H1 (cell line): ENCODE measurements around the gene MOCS1. TPM values are rescaled to one million over a fixed set of nuclear protein-coding genes. Genes with fewer than 3 reads are reported as not detected.

Experiments used
- CTCF ChIA-PET: fragments of 300-600 bp; sonication (Branson Sonifier 250); formaldehyde crosslinking; loops from one replicate; lab custom pipeline; 2021; ENCODE audit not compliant: partially characterized antibody; lab: Charles Lee
- POLR2A ChIA-PET: fragments of 300-600 bp; sonication (Branson Sonifier 250); formaldehyde crosslinking; loops from one replicate; lab custom pipeline; 2021; ENCODE audit warnings: inconsistent platforms; ENCODE audit not compliant: partially characterized antibody; lab: Charles Lee
- DNase-seq, 2 experiments: peaks; one replicate each; pipeline versions ENCODE4 v3.0.0 to v3.0.0-alpha.2; 2010 to 2022; ENCODE audit warnings: low spot score in 2 of 2, low read depth in 1 of 2, mixed read lengths in 1 of 2
- FAIRE-seq: peaks from 2 replicates; lab custom pipeline; 2011; peaks lifted over from hg19 to GRCh38; lab: Jason Lieb, UNC
- H2AFZ ChIP-seq: 2 replicates; pipeline ENCODE4 v1.8.1; 2012; ENCODE audit warnings: low read length, inconsistent platforms
- H2AK5ac ChIP-seq: 2 replicates; pipeline ENCODE4 v1.6.1; 2013; ENCODE audit warnings: low read depth, low read length
- H2BK120ac ChIP-seq: replicated peaks from 2 replicates; pipeline ENCODE3; 2013; ENCODE audit warnings: low read depth, low read length, inconsistent platforms
- H2BK12ac ChIP-seq: 2 replicates; pipeline ENCODE4 v1.6.1; 2013; ENCODE audit warnings: low read depth, low read length
- H2BK15ac ChIP-seq: 2 replicates; pipeline ENCODE4 v1.6.1; 2013; ENCODE audit warnings: low read length
- H2BK20ac ChIP-seq: 2 replicates; pipeline ENCODE4 v1.6.1; 2013; ENCODE audit warnings: low read length
- H2BK5ac ChIP-seq: 2 replicates; pipeline ENCODE4 v1.6.1; 2013; ENCODE audit warnings: low read depth, low read length
- H3K14ac ChIP-seq: 2 replicates; pipeline ENCODE4 v1.6.1; 2013; ENCODE audit warnings: inconsistent platforms; ENCODE audit not compliant: insufficient read length
- H3K18ac ChIP-seq: 2 replicates; pipeline ENCODE4 v1.6.1; 2013; ENCODE audit warnings: low read length; ENCODE audit errors: extremely low read depth
- H3K23ac ChIP-seq: 2 replicates; pipeline ENCODE4 v1.6.1; 2013; ENCODE audit warnings: inconsistent platforms; ENCODE audit not compliant: insufficient read length
- H3K23me2 ChIP-seq: 2 replicates; pipeline ENCODE4 v1.6.1; 2013; ENCODE audit warnings: low read depth, low read length
- H3K27ac ChIP-seq: 2 replicates; pipeline ENCODE4 v1.6.1; 2011; ENCODE audit warnings: low read depth, low read length, inconsistent platforms
- H3K27me3 ChIP-seq, 4 experiments: replicated peaks in 1 of 4; 1 replicate in 1 of 4; 2 replicates in 3 of 4; pipeline versions ENCODE4 v1.6.1 to v1.8.1; 2011 to 2013; ENCODE audit warnings: low read length in 3 of 4, mild to moderate bottlenecking in 3 of 4, inconsistent platforms in 2 of 4, mixed read lengths in 2 of 4, moderate library complexity in 1 of 4; ENCODE audit not compliant: control insufficient read depth in 3 of 4, insufficient read depth in 3 of 4; ENCODE audit errors: extremely low read depth in 1 of 4
- H3K36me3 ChIP-seq, 4 experiments: 2 replicates each; pipeline versions ENCODE4 v1.6.1 to v1.8.1; 2011 to 2013; ENCODE audit warnings: mild to moderate bottlenecking in 4 of 4, low read length in 3 of 4, moderate library complexity in 2 of 4, control low read depth in 1 of 4, inconsistent platforms in 1 of 4; ENCODE audit not compliant: insufficient read depth in 4 of 4, control insufficient read depth in 2 of 4
- H3K4ac ChIP-seq: replicated peaks from 2 replicates; pipeline ENCODE3; 2013; ENCODE audit warnings: low read length, low read depth, mixed read lengths, inconsistent platforms; ENCODE audit not compliant: insufficient read length
- H3K4me1 ChIP-seq, 4 experiments: replicated peaks in 1 of 4; 1 replicate in 1 of 4; 2 replicates in 3 of 4; pipeline versions ENCODE4 v1.6.1 to v1.8.1; 2011 to 2013; ENCODE audit warnings: low read length in 3 of 4, inconsistent platforms in 2 of 4, mixed read lengths in 1 of 4; ENCODE audit not compliant: insufficient read depth in 4 of 4, control insufficient read depth in 3 of 4
- H3K4me2 ChIP-seq, 2 experiments: 2 replicates each; pipeline versions ENCODE4 v1.6.1 to v1.8.1; 2011 to 2013; ENCODE audit warnings: low read depth in 2 of 2, low read length in 2 of 2, control low read depth in 1 of 2, inconsistent platforms in 1 of 2, mild to moderate bottlenecking in 1 of 2; ENCODE audit not compliant: insufficient read depth in 1 of 2
- H3K4me3 ChIP-seq, 4 experiments: fragments of 200-600, 300-600 bp in 1 of 4; sonication (generic), shearing (Covaris generic), sonication (Bioruptor Twin) in 1 of 4; 2 replicates each; pipeline versions ENCODE4 v1.5.1 to v1.8.1; 2011 to 2016; ENCODE audit warnings: low read length in 4 of 4, low read depth in 3 of 4, control low read depth in 2 of 4, inconsistent platforms in 2 of 4, mild to moderate bottlenecking in 2 of 4, mixed read lengths in 1 of 4, moderate library complexity in 1 of 4; ENCODE audit not compliant: insufficient read depth in 2 of 4; ENCODE audit errors: extremely low read depth in 1 of 4
- H3K56ac ChIP-seq: replicated peaks from 2 replicates; pipeline ENCODE3; 2013; ENCODE audit warnings: low read depth, mild to moderate bottlenecking, mixed read lengths, low read length, inconsistent platforms; ENCODE audit not compliant: insufficient read length
- H3K79me1 ChIP-seq: 2 replicates; pipeline ENCODE4 v1.6.1; 2013; ENCODE audit warnings: low read depth, low read length, control low read depth
- H3K79me2 ChIP-seq, 2 experiments: 2 replicates each; pipeline versions ENCODE4 v1.6.1 to v1.8.1; 2012 to 2013; ENCODE audit warnings: low read length in 2 of 2, mild to moderate bottlenecking in 2 of 2, inconsistent platforms in 1 of 2; ENCODE audit not compliant: insufficient read depth in 2 of 2, control insufficient read depth in 1 of 2
- H3K9ac ChIP-seq, 4 experiments: replicated peaks in 1 of 4; 1 replicate in 1 of 4; 2 replicates in 3 of 4; pipeline versions ENCODE4 v1.6.1 to v1.8.1; 2011 to 2013; ENCODE audit warnings: low read depth in 3 of 4, low read length in 3 of 4, control low read depth in 2 of 4, mild to moderate bottlenecking in 2 of 4, moderate library complexity in 2 of 4, inconsistent platforms in 1 of 4; ENCODE audit errors: extremely low read depth in 1 of 4
- H3K9me3 ChIP-seq, 2 experiments: 2 replicates each; pipeline versions ENCODE4 v1.6.1 to v1.8.1; 2012 to 2013; ENCODE audit warnings: mild to moderate bottlenecking in 2 of 2, moderate library complexity in 2 of 2, control low read depth in 1 of 2, inconsistent platforms in 1 of 2, low read depth in 1 of 2, low read length in 1 of 2, mixed read lengths in 1 of 2; ENCODE audit not compliant: insufficient read depth in 2 of 2
- H4K20me1 ChIP-seq, 2 experiments: replicated peaks in 1 of 2; 2 replicates each; pipeline versions ENCODE3 to v1.8.1; 2011 to 2013; ENCODE audit warnings: inconsistent platforms in 2 of 2, low read length in 2 of 2, mild to moderate bottlenecking in 1 of 2; ENCODE audit not compliant: insufficient read depth in 2 of 2, control insufficient read depth in 1 of 2
- H4K5ac ChIP-seq: 2 replicates; pipeline ENCODE4 v1.6.1; 2013; ENCODE audit warnings: low read length, low read depth, mixed read lengths, inconsistent platforms; ENCODE audit not compliant: insufficient read length
- H4K8ac ChIP-seq: 2 replicates; pipeline ENCODE4 v1.8.0; 2013; ENCODE audit warnings: mild to moderate bottlenecking, moderate library complexity, low read length, inconsistent platforms; ENCODE audit not compliant: insufficient read depth; ENCODE audit errors: extremely low read depth
- H4K91ac ChIP-seq: replicated peaks from 2 replicates; pipeline ENCODE3; 2013; ENCODE audit warnings: low read length, mixed read lengths, inconsistent platforms; ENCODE audit not compliant: insufficient read length
- GABPA ChIP-seq: IDR thresholded peaks from 2 replicates; pipeline ENCODE4 v1.6.1; 2011; ENCODE audit warnings: mild to moderate bottlenecking, low read length, moderate library complexity, borderline replicate concordance; ENCODE audit not compliant: insufficient read depth
- HDAC6 ChIP-seq: IDR thresholded peaks from one replicate; pipeline ENCODE4 v1.7.1; 2012; ENCODE audit warnings: low read depth, mild to moderate bottlenecking, inconsistent platforms, low read length, moderate library complexity
- RBBP5 ChIP-seq: IDR thresholded peaks from 2 replicates; pipeline ENCODE4 v1.7.1; 2012; ENCODE audit warnings: low read depth, mild to moderate bottlenecking, inconsistent platforms, low read length, moderate library complexity, borderline replicate concordance
- SIN3A ChIP-seq, 2 experiments: IDR thresholded peaks in 1 of 2; conservative IDR thresholded peaks in 1 of 2; 2 replicates each; pipeline ENCODE4 v1.6.1; 2011 to 2012; ENCODE audit warnings: low read length in 2 of 2, improper control_type of control experiment in 1 of 2, low read depth in 1 of 2, mild to moderate bottlenecking in 1 of 2
- TCF12 ChIP-seq: IDR thresholded peaks from 2 replicates; pipeline ENCODE4 v1.6.1; 2011; ENCODE audit warnings: low read depth, mild to moderate bottlenecking, low read length
- WGBS, 2 experiments: shearing (Covaris generic) in 1 of 2; methylation state at CpG; one replicate each; pipeline versions ENCODE4 v1.1.6 to v1.1.7; 2013 to 2015; ENCODE audit warnings: low lambda C conversion rate in 2 of 2, mixed read lengths in 2 of 2, inconsistent platforms in 1 of 2, low coverage in 1 of 2, missing lambda C conversion rate in 1 of 2; ENCODE audit not compliant: insufficient replicate concordance in 2 of 2, insufficient coverage in 1 of 2, insufficient read length in 1 of 2; ENCODE audit errors: extremely low coverage in 1 of 2, missing lambda C conversion rate in 1 of 2; 5-methylcytosine and 5-hydroxymethylcytosine counted together
- polyA plus RNA-seq, 7 experiments: library from polyadenylated mRNA; depleted of rRNA in 3 of 7; stranded (reverse) in 5 of 7; unstranded in 2 of 7; fragments of >200 nt in 5 of 7; fragments of 200-250 nt in 2 of 7; gene quantifications; 1 replicate in 5 of 7; 2 replicates in 1 of 7; 4 replicates in 1 of 7; pipeline versions ENCODE4 v1.2.1 to v1.2.3, GENCODE V29; 2011 to 2013; ENCODE audit warnings: missing spikeins in 2 of 7, mixed read lengths in 2 of 7
- total RNA-seq: library from RNA; stranded (reverse); fragmentation: NEBNext Ultra II Directional; extraction: Animal tissue kit (Norgen Biotek cat#: 25700); gene quantifications from 2 replicates; pipeline ENCODE4 v1.2.1, GENCODE V29; 2021

MOCS1 gene
- total and polyA plus RNA-seq, 2 of the 8 experiments (the other 6 are each of a cell fraction or from before 2014, with no cell fraction given), result 13.4 to 19.7 TPM

DNA sequence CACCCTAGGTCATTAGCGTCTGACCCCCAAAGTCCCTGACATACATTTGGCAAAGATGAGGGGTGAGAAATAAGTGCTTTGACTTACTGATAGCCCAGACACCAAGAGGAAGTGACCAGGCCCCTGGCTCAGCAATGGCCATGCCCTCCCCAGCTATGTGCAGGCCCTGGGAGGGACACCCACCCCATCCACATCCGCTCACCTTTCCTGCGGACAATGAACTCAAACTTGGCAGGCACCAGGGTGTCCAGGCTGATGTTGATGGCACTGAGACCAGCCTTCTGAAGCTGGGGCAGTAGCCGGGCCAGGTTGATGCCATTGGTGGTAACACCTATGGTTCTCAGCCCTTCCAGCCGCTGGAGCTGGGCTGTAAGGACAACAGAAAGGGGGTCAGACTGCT is 18.4 kb downstream of the MOCS1 start:
- H2BK5ac ChIP-seq, result no peak overlapping the region
- 98% methylated on average over 4 of the region's 5 CpGs; no CpG with 5 or more reads in 1 of the 2 experiments for WGBS, 2 experiments
- H3K4me3 ChIP-seq, result no peak overlapping the region
- H3K23ac ChIP-seq, result no peak overlapping the region
- no peak for FAIRE-seq
- H3K18ac ChIP-seq, result no peak overlapping the region
- H3K36me3 ChIP-seq, result peaks cover 0 to 8% (median 1%) of the 10 kb centered on the region in 4 experiments; a peak in 2 of 8 replicates
- H3K14ac ChIP-seq, result no peak overlapping the region
- ChIA-PET POLR2A (no interaction called here), CTCF (interaction anchor here (0.5 to 2.5 kb wide), 5 partner anchors 11 to 672 kb away, joined by 3 to 16 read pairs (median 3); partner anchors contain the start of gene LRFN2)
- DNase-seq, result no peak
- H4K5ac ChIP-seq, result no peak overlapping the region
- H3K4me1 ChIP-seq, result no peaks in the 10 kb centered on the region
- no peak overlapping the region for H2AK5ac ChIP-seq
- H3K79me2 ChIP-seq, result no peaks in the 10 kb centered on the region; a peak in 1 of 4 replicates
- H3K56ac ChIP-seq, result no peak overlapping the region
- no peak overlapping the region; the same call in 1 of the 2 replicates for H4K8ac ChIP-seq
- no peak overlapping the region for H2BK20ac ChIP-seq
- H3K23me2 ChIP-seq, result no peaks in the 10 kb centered on the region
- H3K4me2 ChIP-seq, result no peak overlapping the region
- no peak overlapping the region for H2BK120ac ChIP-seq
- H3K79me1 ChIP-seq, result no peaks in the 10 kb centered on the region
- H3K27ac ChIP-seq, result no peak overlapping the region
- no peak overlapping the region for H4K91ac ChIP-seq
- no peak overlapping the region for H2AFZ ChIP-seq
- H3K9ac ChIP-seq, result no peak overlapping the region
- H3K9me3 ChIP-seq, result no peaks in the 10 kb centered on the region
- no peaks in the 10 kb centered on the region for H4K20me1 ChIP-seq
- H3K27me3 ChIP-seq, result no peaks in the 10 kb centered on the region
- H2BK12ac ChIP-seq, result no peak overlapping the region
- H2BK15ac ChIP-seq, result no peak overlapping the region
- H3K4ac ChIP-seq, result no peak overlapping the region
- TF ChIP-seq SIN3A (conservative IDR thresholded peaks at IDR 0.05 in 1 of 2, IDR thresholded peaks at IDR 0.05 in 1 of 2; ENCODE audit: low read depth in 1 of 2, low read length in 2 of 2) (no peak), RBBP5 (no peak), HDAC6 (no peak), TCF12 (no peak), GABPA (no peak)
